RWPE2 (cell line): Measurements from ENCODE around the gene GFY.

Source experiments
- ATAC-seq: fragments of 200-7000 bp; cut with Tn5 transposase; 3 replicates; pipeline ENCODE4 v1.9.1; 2021; ENCODE audit warnings: low read depth
- DNase-seq: peaks from one replicate; pipeline ENCODE4 v3.0.0-alpha.2; 2020; ENCODE audit warnings: low spot score
- H3K27ac ChIP-seq: fragments of 450-650 bp; 2 replicates; pipeline ENCODE4 v1.5.1; 2017; ENCODE audit warnings: mild to moderate bottlenecking; ENCODE audit not compliant: poor library complexity, severe bottlenecking
- H3K27me3 ChIP-seq: fragments of 250-450 bp; sonication (Bioruptor Pico); 2 replicates; pipeline ENCODE4 v1.5.1; 2021; ENCODE audit warnings: mild to moderate bottlenecking, moderate library complexity; ENCODE audit not compliant: insufficient read depth, poor library complexity, severe bottlenecking
- H3K36me3 ChIP-seq: fragments of 250-450 bp; sonication (Bioruptor Pico); 2 replicates; pipeline ENCODE4 v1.5.1; 2020; ENCODE audit warnings: low read depth, mild to moderate bottlenecking, moderate library complexity
- H3K4me1 ChIP-seq: fragments of 250-450 bp; sonication (Bioruptor Pico); 2 replicates; pipeline ENCODE4 v1.5.1; 2021; ENCODE audit warnings: mild to moderate bottlenecking, moderate library complexity; ENCODE audit not compliant: insufficient read depth, poor library complexity, severe bottlenecking
- H3K4me3 ChIP-seq: fragments of 250-450 bp; sonication (Bioruptor Pico); 2 replicates; pipeline ENCODE4 v1.5.1; 2021; ENCODE audit warnings: mild to moderate bottlenecking, moderate library complexity; ENCODE audit not compliant: severe bottlenecking
- H3K9me3 ChIP-seq: fragments of 250-450 bp; sonication (Bioruptor Pico); 2 replicates; pipeline ENCODE4 v1.5.1; 2021; ENCODE audit warnings: mild to moderate bottlenecking, moderate library complexity; ENCODE audit not compliant: severe bottlenecking
- TF ChIP-seq, protein P1 (sequence below): fragments of 450-650 bp; IDR thresholded peaks from one replicate; pipeline ENCODE4 v1.5.1; 2017; ENCODE audit warnings: mild to moderate bottlenecking, moderate library complexity; ENCODE audit not compliant: poor library complexity, severe bottlenecking

The GFY gene

DNA sequence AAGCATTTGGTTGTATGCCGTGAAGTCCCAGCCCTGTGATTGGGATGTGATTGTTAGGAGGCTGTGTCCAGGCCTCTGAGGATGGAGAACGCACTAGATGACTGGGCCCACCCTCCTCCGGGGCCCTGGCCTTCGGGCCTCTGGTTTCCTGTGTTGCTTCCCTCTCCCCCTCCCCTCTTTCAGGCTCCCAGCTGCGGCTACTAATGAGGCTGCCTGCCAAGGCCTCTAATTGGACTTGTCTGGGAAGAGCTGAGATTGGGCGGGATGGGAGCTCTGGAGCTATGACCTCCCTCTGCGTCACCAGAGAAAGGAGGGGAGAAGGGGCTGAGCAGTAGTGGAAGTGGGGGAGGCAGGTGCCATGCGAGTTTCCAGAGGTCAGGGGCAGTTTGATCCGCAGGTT, 11.8 kb upstream of the GFY start:
- DNase-seq, result no peak
- H3K36me3 ChIP-seq, result no peaks in the 10 kb centered on the region
- no peak overlapping the region for H3K27ac ChIP-seq
- TF ChIP-seq, protein P1, sequence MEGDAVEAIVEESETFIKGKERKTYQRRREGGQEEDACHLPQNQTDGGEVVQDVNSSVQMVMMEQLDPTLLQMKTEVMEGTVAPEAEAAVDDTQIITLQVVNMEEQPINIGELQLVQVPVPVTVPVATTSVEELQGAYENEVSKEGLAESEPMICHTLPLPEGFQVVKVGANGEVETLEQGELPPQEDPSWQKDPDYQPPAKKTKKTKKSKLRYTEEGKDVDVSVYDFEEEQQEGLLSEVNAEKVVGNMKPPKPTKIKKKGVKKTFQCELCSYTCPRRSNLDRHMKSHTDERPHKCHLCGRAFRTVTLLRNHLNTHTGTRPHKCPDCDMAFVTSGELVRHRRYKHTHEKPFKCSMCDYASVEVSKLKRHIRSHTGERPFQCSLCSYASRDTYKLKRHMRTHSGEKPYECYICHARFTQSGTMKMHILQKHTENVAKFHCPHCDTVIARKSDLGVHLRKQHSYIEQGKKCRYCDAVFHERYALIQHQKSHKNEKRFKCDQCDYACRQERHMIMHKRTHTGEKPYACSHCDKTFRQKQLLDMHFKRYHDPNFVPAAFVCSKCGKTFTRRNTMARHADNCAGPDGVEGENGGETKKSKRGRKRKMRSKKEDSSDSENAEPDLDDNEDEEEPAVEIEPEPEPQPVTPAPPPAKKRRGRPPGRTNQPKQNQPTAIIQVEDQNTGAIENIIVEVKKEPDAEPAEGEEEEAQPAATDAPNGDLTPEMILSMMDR, result no peak
- no peak for ATAC-seq
- H3K9me3 ChIP-seq, result no peaks in the 10 kb centered on the region
- H3K4me1 ChIP-seq, result no peaks in the 10 kb centered on the region
- no peak overlapping the region for H3K4me3 ChIP-seq
- peaks cover 5% of the 10 kb centered on the region for H3K27me3 ChIP-seq

DNA sequence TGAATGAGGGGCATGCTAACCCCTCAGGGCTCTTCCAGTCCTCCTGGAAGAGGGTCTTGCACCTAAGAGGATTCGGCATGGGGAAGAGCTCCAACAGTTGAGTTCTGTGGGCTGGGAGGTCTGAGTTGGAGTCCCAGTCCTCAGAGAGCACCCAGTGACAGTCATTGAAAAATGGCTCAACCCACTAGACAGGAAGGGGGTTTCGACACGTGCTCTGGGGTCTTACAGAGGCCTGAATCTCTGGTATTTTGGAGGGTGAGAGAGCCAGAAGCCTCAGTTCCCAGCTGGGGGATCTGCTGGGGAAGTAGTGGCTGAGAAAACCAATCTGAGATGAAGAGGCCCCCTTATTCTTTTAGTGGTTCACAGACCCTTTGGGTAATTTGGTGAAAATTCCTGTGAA, 10.9 kb upstream of the GFY start:
- Histone ChIP-seq H3K9me3 (no peaks in the 10 kb centered on the region), H3K4me1 (no peaks in the 10 kb centered on the region), H3K4me3 (no peak overlapping the region), H3K27ac (no peak overlapping the region), H3K36me3 (no peaks in the 10 kb centered on the region), H3K27me3 (peaks cover 14% of the 10 kb centered on the region)
- DNase-seq (no peak), ATAC-seq (no peak)
- TF ChIP-seq, protein P1, result no peak

DNA sequence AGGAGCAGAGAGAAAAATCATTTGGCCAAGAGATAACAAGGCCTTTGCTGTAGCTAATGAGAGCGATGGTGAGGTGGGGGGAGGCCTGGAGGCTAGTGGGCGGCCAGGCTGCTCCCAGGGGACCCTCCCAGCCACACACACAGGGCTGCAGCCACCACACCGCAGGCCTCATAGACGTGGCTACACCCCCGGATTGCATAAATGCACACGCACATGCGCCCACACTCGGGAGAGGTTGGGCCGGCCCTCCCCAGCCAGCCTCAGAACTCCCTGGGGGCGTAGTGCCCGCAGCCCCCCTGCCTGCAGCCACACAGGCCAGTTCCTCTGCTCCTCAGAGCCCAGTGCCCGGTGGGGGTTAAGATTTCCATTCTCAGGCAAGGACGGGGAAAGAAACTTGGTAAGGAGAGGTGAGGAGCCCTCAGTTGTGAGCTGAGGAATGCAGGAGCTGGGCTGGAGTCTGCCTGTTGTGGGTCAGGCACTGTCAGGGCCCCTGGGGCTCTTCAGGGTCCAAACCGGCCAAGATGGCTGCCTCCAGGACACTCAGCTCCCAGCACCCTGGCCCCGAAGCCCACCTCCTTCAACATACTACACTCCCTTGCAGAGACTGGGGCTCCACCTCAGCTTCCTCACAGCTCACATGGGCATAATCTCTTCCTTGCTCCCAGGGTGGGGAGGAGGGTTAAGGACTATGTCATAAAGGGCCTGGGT, 9.9 kb upstream of the GFY start:
- no peak overlapping the region for H3K4me3 ChIP-seq
- peaks cover 24% of the 10 kb centered on the region for H3K27me3 ChIP-seq
- TF ChIP-seq, protein P1, result no peak
- no peaks in the 10 kb centered on the region for H3K4me1 ChIP-seq
- H3K27ac ChIP-seq, result no peak overlapping the region
- DNase-seq (no peak), ATAC-seq (no peak)
- no peaks in the 10 kb centered on the region for H3K36me3 ChIP-seq
- H3K9me3 ChIP-seq, result no peaks in the 10 kb centered on the region

DNA sequence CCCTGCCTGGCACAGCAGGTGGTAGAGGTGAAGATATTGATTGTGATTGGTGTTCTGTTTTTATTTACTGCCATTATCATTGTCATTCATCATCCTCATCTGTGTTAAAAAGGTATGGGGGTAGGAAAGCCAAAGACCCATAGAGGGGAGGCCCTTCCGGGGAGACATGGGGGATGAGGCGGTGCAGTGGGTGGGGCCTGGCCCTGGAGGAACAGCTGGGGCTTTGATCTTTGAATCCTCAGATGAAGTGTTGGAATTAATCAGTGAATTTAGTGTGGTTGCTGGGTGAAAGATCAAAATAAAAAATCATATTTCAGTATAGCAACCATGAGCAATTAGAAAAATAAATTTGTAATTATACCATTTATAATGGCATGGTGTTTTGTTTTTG, 9.4 kb upstream of the GFY start:
- Histone ChIP-seq H3K4me3 (no peak overlapping the region), H3K36me3 (no peaks in the 10 kb centered on the region), H3K4me1 (no peaks in the 10 kb centered on the region), H3K9me3 (no peaks in the 10 kb centered on the region), H3K27me3 (peaks cover 29% of the 10 kb centered on the region), H3K27ac (no peak overlapping the region)
- DNase-seq, result no peak
- TF ChIP-seq, protein P1, result no peak
- no peak for ATAC-seq

DNA sequence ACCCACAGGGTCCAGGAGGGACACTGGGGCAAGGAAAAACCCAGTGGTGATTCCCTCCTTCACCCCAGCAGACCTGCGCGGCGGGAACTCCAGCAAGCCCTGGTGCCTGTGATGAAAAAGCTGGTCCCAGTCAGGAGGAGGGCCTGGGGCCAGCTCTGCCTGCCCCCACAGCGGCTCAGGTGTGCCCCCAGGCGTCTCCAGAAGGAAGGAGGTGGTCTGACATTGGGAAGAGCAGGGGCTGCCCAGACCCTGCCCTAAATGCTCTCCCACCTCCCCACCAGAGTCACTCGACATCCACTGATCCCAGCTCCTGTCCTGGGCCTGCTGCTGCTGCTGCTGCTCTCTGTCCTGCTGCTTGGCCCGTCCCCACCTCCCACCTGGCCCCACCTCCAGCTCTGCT, 8.1 kb upstream of the GFY start:
- TF ChIP-seq, protein P1, result no peak
- no peaks in the 10 kb centered on the region for H3K36me3 ChIP-seq
- no peaks in the 10 kb centered on the region for H3K4me1 ChIP-seq
- DNase-seq, result no peak
- peaks cover 41% of the 10 kb centered on the region for H3K27me3 ChIP-seq
- no peaks in the 10 kb centered on the region for H3K9me3 ChIP-seq
- no peak overlapping the region for H3K4me3 ChIP-seq
- no peak for ATAC-seq
- no peak overlapping the region for H3K27ac ChIP-seq
